IMR-90 (cell line): Measurements from ENCODE around the gene RASGRP1. TPM values are rescaled to one million over a fixed set of nuclear protein-coding genes. Genes with fewer than 3 reads are reported as not detected.

ENCODE experiments used
- ATAC-seq: fragments of 200-7000 bp; cut with Tn5 transposase; 2 replicates; pipeline ENCODE4 v1.9.1; 2020; ENCODE audit warnings: low read depth, mild to moderate bottlenecking, moderate library complexity
- BruUV-seq: library from RNA; stranded (reverse); fragments of 400-500 nt; replicated peaks from 2 replicates; lab custom pipeline; 2021; lab: Mats Ljungman, UMichigan
- CTCF ChIA-PET: fragments of 300-600 bp; formaldehyde crosslinking; extraction: SDS; loops from one replicate; lab custom pipeline; 2021; ENCODE audit warnings: antibody characterized with exemption; lab: Yijun Ruan, JAX
- POLR2A ChIA-PET: fragments of 300-600 bp; sonication (Branson Sonifier 250); formaldehyde crosslinking; loops from one replicate; lab custom pipeline; 2022; ENCODE audit warnings: antibody characterized with exemption; ENCODE audit not compliant: unreplicated experiment; lab: Charles Lee
- DNase-seq: peaks from one replicate; pipeline ENCODE4 v3.0.0; 2013
- H2AFZ ChIP-seq: replicated peaks from 2 replicates; pipeline ENCODE3; 2013; ENCODE audit warnings: low read length, mild to moderate bottlenecking; ENCODE audit not compliant: poor library complexity
- H2AK5ac ChIP-seq: 2 replicates; pipeline ENCODE4 v1.6.1; 2013; ENCODE audit warnings: low read depth, low read length, inconsistent platforms
- H2AK9ac ChIP-seq: replicated peaks from 2 replicates; pipeline ENCODE3; 2013; ENCODE audit warnings: mild to moderate bottlenecking, low read depth, low read length, moderate library complexity; ENCODE audit not compliant: poor library complexity
- H2BK120ac ChIP-seq: 2 replicates; pipeline ENCODE4 v1.6.1; 2013; ENCODE audit warnings: low read depth, low read length, inconsistent platforms
- H2BK15ac ChIP-seq: 3 replicates; pipeline ENCODE4 v1.6.1; 2013; ENCODE audit warnings: low read depth, low read length, inconsistent platforms
- H2BK20ac ChIP-seq: 2 replicates; pipeline ENCODE4 v1.6.1; 2013; ENCODE audit warnings: low read depth, mild to moderate bottlenecking, inconsistent platforms, low read length, moderate library complexity
- H2BK5ac ChIP-seq: 2 replicates; pipeline ENCODE4 v1.6.1; 2013; ENCODE audit warnings: mild to moderate bottlenecking, low read depth, low read length, inconsistent platforms; ENCODE audit not compliant: poor library complexity, severe bottlenecking
- H3K14ac ChIP-seq: replicated peaks from 2 replicates; pipeline ENCODE4 v1.6.1; 2013; ENCODE audit warnings: low read depth, low read length, inconsistent platforms
- H3K18ac ChIP-seq: 2 replicates; pipeline ENCODE4 v1.6.1; 2013; ENCODE audit warnings: low read depth, low read length, control low read depth
- H3K23ac ChIP-seq: 2 replicates; pipeline ENCODE4 v1.6.1; 2013; ENCODE audit warnings: low read depth, low read length, inconsistent platforms
- H3K27ac ChIP-seq: 2 replicates; pipeline ENCODE4 v1.5.1; 2013; ENCODE audit warnings: mild to moderate bottlenecking, control low read depth, low read length; ENCODE audit not compliant: insufficient read depth
- H3K27me3 ChIP-seq: 2 replicates; pipeline ENCODE4 v1.6.1; 2013; ENCODE audit warnings: low read length; ENCODE audit not compliant: control insufficient read depth, insufficient read depth
- H3K36me3 ChIP-seq: 2 replicates; pipeline ENCODE4 v1.6.1; 2013; ENCODE audit warnings: low read length, mixed read lengths; ENCODE audit not compliant: control insufficient read depth, insufficient read depth
- H3K4ac ChIP-seq: 2 replicates; pipeline ENCODE4 v1.6.1; 2013; ENCODE audit warnings: low read depth, low read length, inconsistent platforms
- H3K4me1 ChIP-seq: 2 replicates; pipeline ENCODE4 v1.6.1; 2013; ENCODE audit warnings: low read length, mixed read lengths; ENCODE audit not compliant: control insufficient read depth, insufficient read depth
- H3K4me2 ChIP-seq: 2 replicates; pipeline ENCODE4 v1.6.1; 2013; ENCODE audit warnings: low read depth, mild to moderate bottlenecking, control low read depth, low read length, moderate library complexity
- H3K4me3 ChIP-seq: 2 replicates; pipeline ENCODE4 v1.5.1; 2013; ENCODE audit warnings: low read depth, mild to moderate bottlenecking, control low read depth, low read length, moderate library complexity; ENCODE audit not compliant: insufficient read depth
- H3K56ac ChIP-seq: 2 replicates; pipeline ENCODE4 v1.6.1; 2013; ENCODE audit warnings: low read length, inconsistent platforms; ENCODE audit not compliant: insufficient read depth; ENCODE audit errors: extremely low read depth
- H3K79me1 ChIP-seq, 2 experiments: 2 replicates each; pipeline ENCODE4 v1.6.1; 2013; ENCODE audit warnings: low read length in 2 of 2, inconsistent platforms in 1 of 2, low read depth in 1 of 2
- H3K9ac ChIP-seq: 2 replicates; pipeline ENCODE4 v1.6.1; 2013; ENCODE audit warnings: low read depth, low read length, control low read depth
- H3K9me1 ChIP-seq: 2 replicates; pipeline ENCODE4 v1.6.1; 2013; ENCODE audit warnings: low read length, inconsistent platforms; ENCODE audit not compliant: insufficient read depth
- H3K9me3 ChIP-seq: 2 replicates; pipeline ENCODE4 v1.6.1; 2013; ENCODE audit warnings: low read length; ENCODE audit not compliant: control insufficient read depth, insufficient read depth
- H4K20me1 ChIP-seq: 2 replicates; pipeline ENCODE4 v1.6.1; 2013; ENCODE audit warnings: low read length, inconsistent platforms; ENCODE audit not compliant: insufficient read depth
- H4K5ac ChIP-seq: 2 replicates; pipeline ENCODE4 v1.6.1; 2013; ENCODE audit warnings: mild to moderate bottlenecking, low read depth, low read length, control low read depth
- H4K8ac ChIP-seq, 2 experiments: 2 replicates each; pipeline ENCODE4 v1.6.1; 2013; ENCODE audit warnings: low read depth in 2 of 2, low read length in 2 of 2, control low read depth in 1 of 2, inconsistent platforms in 1 of 2
- H4K91ac ChIP-seq: 2 replicates; pipeline ENCODE4 v1.6.1; 2013; ENCODE audit warnings: low read depth, low read length, inconsistent platforms; ENCODE audit not compliant: insufficient read depth
- CEBPB ChIP-seq: IDR thresholded peaks from 2 replicates; pipeline ENCODE4 v1.6.1; 2012; ENCODE audit warnings: low read depth, low read length, improper control_type of control experiment
- CHD1 ChIP-seq: IDR thresholded peaks from 2 replicates; pipeline ENCODE4 v1.6.1; 2012; ENCODE audit warnings: low read depth, low read length, improper control_type of control experiment
- CTCF ChIP-seq: conservative IDR thresholded peaks from 2 replicates; pipeline ENCODE4 v1.5.1; 2012; ENCODE audit warnings: mild to moderate bottlenecking, low read depth, low read length, improper control_type of control experiment
- MAFK ChIP-seq: IDR thresholded peaks from 2 replicates; pipeline ENCODE4 v1.6.1; 2012; ENCODE audit warnings: low read depth, low read length, improper control_type of control experiment
- RAD21 ChIP-seq: IDR thresholded peaks from 2 replicates; pipeline ENCODE4 v1.6.1; 2012; ENCODE audit warnings: low read length, improper control_type of control experiment
- SMC3 ChIP-seq: fragments of 150-350 bp; IDR thresholded peaks from 2 replicates; pipeline ENCODE4 v1.6.1; 2016; ENCODE audit warnings: low read depth, mild to moderate bottlenecking, antibody characterized with exemption, low read length, moderate library complexity
- WGBS, 2 experiments: methylation state at CpG; one replicate each; pipeline versions ENCODE4 v1.1.5 to v1.1.7; 2013; ENCODE audit warnings: missing lambda C conversion rate in 2 of 2; ENCODE audit not compliant: insufficient read length in 1 of 2; ENCODE audit errors: extremely low coverage in 2 of 2; 5-methylcytosine and 5-hydroxymethylcytosine counted together
- dilution Hi-C: fragments of 300-500 bp; cut with HindIII; formaldehyde crosslinking; loops from one replicate; pipeline ENCODE4 v1.14.3; 2018; ENCODE audit warnings: low sequenced_read_pairs; ENCODE audit not compliant: unreplicated experiment
- in situ Hi-C: fragments of 300-500 bp; cut with MboI; formaldehyde crosslinking; loops from 3 replicates; pipeline ENCODE4 v1.14.3; 2019; ENCODE audit warnings: low sequenced_read_pairs, inconsistent platforms, mixed read lengths
- intact Hi-C: fragments of 100-400 bp; cut with micrococcal nuclease; formaldehyde crosslinking; loops from 2 replicates; pipeline ENCODE4 v1.10.0; 2022
- polyA plus RNA-seq, 3 experiments: library from polyadenylated mRNA; depleted of rRNA; stranded (reverse); fragments of >200 nt; gene quantifications; 2 replicates each; pipeline ENCODE4 v1.2.3, GENCODE V29; 2012; ENCODE audit warnings: low replicate concordance in 1 of 3
- total RNA-seq: library from RNA; depleted of rRNA; stranded (reverse); fragments of >200 nt; gene quantifications from 2 replicates; pipeline ENCODE4 v1.2.3, GENCODE V29; 2012

The RASGRP1 gene
- total and polyA plus RNA-seq, 2 of the 4 experiments (the other 2 are of a cell fraction) = 1.4 to 3.2 TPM

GRCh38 chr15:38474155-38474757, 90.4 kb downstream of the RASGRP1 start:
- ChIA-PET POLR2A (no interaction called here), CTCF (interaction anchor here (0.6 to 1.6 kb wide), 4 partner anchors 15 to 1352 kb away, joined by 3 to 7 read pairs (median 5); no protein-coding TSS in a partner anchor)

More at GRCh38 chr15:38474155-38474757, 90.4 kb downstream of the RASGRP1 start:
- Histone ChIP-seq H4K20me1 (peaks cover 3% of the 10 kb centered on the region; the same call in 1 of the 2 replicates), H3K9me3 (no peaks in the 10 kb centered on the region), H3K56ac (no peak overlapping the region), H3K79me1 (peaks cover 0 to 18% of the 10 kb centered on the region in 2 experiments; a peak in 3 of 4 replicates), H2BK20ac (no peak overlapping the region), H4K5ac (no peak overlapping the region), H3K4me2 (no peak overlapping the region), H2BK5ac (peak overlapping the region; percentile 17), H3K14ac (no peak overlapping the region), H3K23ac (no peak overlapping the region), H4K8ac (no peak overlapping the region), H2AFZ (no peak overlapping the region), H3K4me3 (no peak overlapping the region), H2BK120ac (no peak overlapping the region), H3K9me1 (peaks cover 4% of the 10 kb centered on the region; the same call in 1 of the 2 replicates), H3K18ac (no peak overlapping the region; the same call in 1 of the 2 replicates), H2AK9ac (no peak overlapping the region), H3K9ac (no peak overlapping the region), H4K91ac (no peak overlapping the region), H3K27me3 (no peaks in the 10 kb centered on the region), H3K4ac (no peak overlapping the region), H3K36me3 (peaks cover 9% of the 10 kb centered on the region), H2AK5ac (no peak overlapping the region), H2BK15ac (no peak overlapping the region), H3K27ac (no peak overlapping the region), H3K4me1 (peaks cover 6% of the 10 kb centered on the region)
- no TSS peak for BruUV-seq
- in situ Hi-C loops (no loop called here), intact Hi-C loops (loop anchor here (1.0 to 5.0 kb wide), 3 partner anchors 63 to 209 kb away; partner anchors contain the start of gene RASGRP1), dilution Hi-C loops (no loop called here)
- no CpG with 5 or more reads among the region's 4 CpGs for WGBS, 2 experiments
- ATAC-seq = peak; percentile 89
- TF ChIP-seq CHD1 (no peak), CEBPB (peak; percentile 53; the same call in 1 of the 2 replicates), RAD21 (peak; percentile 92), MAFK (no peak), CTCF (peak; percentile 83), SMC3 (peak; percentile 79)
- peak; percentile 82 for DNase-seq
